PC-9 (cell line): ENCODE measurements around the gene CBX5. TPM values are rescaled to one million over a fixed set of nuclear protein-coding genes. Genes with fewer than 3 reads are reported as not detected.

Source experiments
- BruUV-seq: library from RNA; stranded (reverse); fragments of 400-500 nt; replicated peaks from 2 replicates; lab custom pipeline; 2021; lab: Mats Ljungman, UMichigan
- CTCF ChIA-PET: fragments of 300-600 bp; sonication (Branson Sonifier 250); formaldehyde crosslinking; loops from one replicate; lab custom pipeline; 2022; ENCODE audit warnings: antibody characterized with exemption; lab: Charles Lee
- POLR2A ChIA-PET: fragments of 300-600 bp; sonication (Branson Sonifier 250); formaldehyde crosslinking; loops from one replicate; lab custom pipeline; 2022; ENCODE audit warnings: antibody characterized with exemption; ENCODE audit not compliant: unreplicated experiment; lab: Charles Lee
- DNase-seq, 2 experiments: peaks; one replicate each; pipeline versions ENCODE4 v3.0.0 to v3.0.0-alpha.2; 2015 to 2022; ENCODE audit warnings: mixed read lengths in 1 of 2
- H2AFZ ChIP-seq: fragments of 200-600 bp; sonication (generic); 2 replicates; pipeline ENCODE4 v1.8.1; 2017; ENCODE audit warnings: antibody characterized with exemption
- H3F3A ChIP-seq: fragments of 200-600 bp; sonication (generic); 2 replicates; pipeline ENCODE4 v1.8.1; 2017; ENCODE audit warnings: antibody characterized with exemption, mild to moderate bottlenecking, low read depth; ENCODE audit not compliant: insufficient read depth
- H3K27ac ChIP-seq: fragments of 200-600 bp; sonication (generic); 2 replicates; pipeline ENCODE4 v1.6.1; 2016; ENCODE audit warnings: mixed run types
- H3K27me3 ChIP-seq: fragments of 200-600 bp; sonication (generic); 2 replicates; pipeline ENCODE4 v1.6.1; 2016; ENCODE audit warnings: low read depth, mixed run types; ENCODE audit not compliant: insufficient read depth
- H3K36me3 ChIP-seq: fragments of 200-600 bp; sonication (generic); 2 replicates; pipeline ENCODE4 v1.6.1; 2016; ENCODE audit warnings: low read depth, mixed run types
- H3K4me1 ChIP-seq: fragments of 200-600 bp; sonication (generic); replicated peaks from 2 replicates; pipeline ENCODE4 v1.6.1; 2016; ENCODE audit warnings: mixed run types; ENCODE audit not compliant: insufficient read depth
- H3K4me2 ChIP-seq: fragments of 200-600 bp; sonication (generic); 2 replicates; pipeline ENCODE4 v1.6.1; 2017; ENCODE audit warnings: mixed run types
- H3K4me3 ChIP-seq: fragments of 200-600 bp; sonication (generic); 2 replicates; pipeline ENCODE4 v1.6.1; 2016; ENCODE audit warnings: mixed run types
- H3K79me2 ChIP-seq: fragments of 200-600 bp; sonication (generic); 2 replicates; pipeline ENCODE4 v1.6.1; 2017; ENCODE audit warnings: low read depth, mixed run types
- H3K9me2 ChIP-seq: fragments of 200-600 bp; sonication (generic); 2 replicates; pipeline ENCODE4 v1.8.1; 2017; ENCODE audit warnings: mild to moderate bottlenecking; ENCODE audit not compliant: insufficient read depth
- H3K9me3 ChIP-seq: fragments of 200-600 bp; sonication (generic); 2 replicates; pipeline ENCODE4 v1.8.1; 2016; ENCODE audit warnings: low read depth; ENCODE audit not compliant: insufficient read depth
- H4K20me1 ChIP-seq: fragments of 200-600 bp; sonication (generic); 2 replicates; pipeline ENCODE4 v1.8.1; 2017; ENCODE audit not compliant: insufficient read depth
- EZH2 ChIP-seq: fragments of 200-600 bp; sonication (generic); IDR thresholded peaks from 2 replicates; pipeline ENCODE4 v1.8.0; 2017; ENCODE audit warnings: antibody characterized with exemption, low read depth
- intact Hi-C: fragments of 100-400 bp; cut with micrococcal nuclease; formaldehyde crosslinking; loops from one replicate; pipeline ENCODE4 v1.10.0; 2022; ENCODE audit not compliant: unreplicated experiment
- total RNA-seq: library from RNA; stranded (reverse); gene quantifications from 2 replicates; pipeline ENCODE4 v1.2.3, GENCODE V29; 2021
- TF ChIP-seq, protein P1 (sequence below): fragments of 200-600 bp; sonication (generic); conservative IDR thresholded peaks from 2 replicates; pipeline ENCODE4 v1.6.1; 2017; ENCODE audit warnings: mixed run types, antibody characterized with exemption, mild to moderate bottlenecking, moderate library complexity

The CBX5 gene
- total RNA-seq, 1 experiment from 2014 or later = 154 TPM

DNA sequence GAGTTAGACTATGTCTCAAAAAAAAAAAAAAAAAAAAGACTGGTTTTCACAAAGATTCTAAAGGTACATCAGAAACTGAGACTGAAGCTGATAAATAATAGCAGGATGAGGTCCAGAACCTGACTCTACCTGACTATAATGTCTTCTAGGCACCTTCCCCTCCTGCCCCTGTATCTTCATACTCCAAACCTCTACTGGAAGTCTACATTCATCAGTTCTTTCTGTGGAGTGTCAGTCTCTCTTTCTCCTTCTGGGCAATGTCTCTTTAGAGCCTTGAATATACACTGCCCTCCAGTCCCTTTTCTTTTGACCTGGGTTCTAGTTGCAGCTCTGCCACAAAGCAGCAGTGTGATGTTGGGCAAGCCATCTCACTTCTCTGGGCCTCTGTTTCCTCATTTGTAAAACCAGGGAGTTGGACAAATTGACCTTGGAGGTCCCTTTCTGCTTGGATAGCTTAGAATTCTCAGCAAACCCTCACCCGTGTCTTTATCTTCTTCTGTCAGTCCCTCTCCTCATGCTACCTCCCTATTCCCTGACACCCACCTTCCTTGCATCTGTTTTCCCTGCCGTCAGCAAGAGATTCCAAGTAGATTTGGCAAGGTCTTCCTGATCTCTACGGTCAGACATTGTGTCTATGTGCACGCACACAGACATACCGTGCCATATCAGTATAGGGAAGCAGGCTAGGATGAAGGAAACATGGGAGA, 16.6 kb upstream of the CBX5 start:
- Histone ChIP-seq H3K9me3 (no peaks in the 10 kb centered on the region), H3K36me3 (no peaks in the 10 kb centered on the region), H4K20me1 (no peaks in the 10 kb centered on the region), H3K27me3 (no peaks in the 10 kb centered on the region), H3F3A (peaks cover 27% of the 10 kb centered on the region), H3K4me3 (no peak overlapping the region), H3K4me1 (peaks cover 23% of the 10 kb centered on the region), H3K4me2 (no peak overlapping the region), H3K9me2 (no peaks in the 10 kb centered on the region), H3K27ac (no peak overlapping the region), H2AFZ (no peak overlapping the region), H3K79me2 (no peaks in the 10 kb centered on the region)
- TF ChIP-seq EZH2 = no peak
- TF ChIP-seq, protein P1, sequence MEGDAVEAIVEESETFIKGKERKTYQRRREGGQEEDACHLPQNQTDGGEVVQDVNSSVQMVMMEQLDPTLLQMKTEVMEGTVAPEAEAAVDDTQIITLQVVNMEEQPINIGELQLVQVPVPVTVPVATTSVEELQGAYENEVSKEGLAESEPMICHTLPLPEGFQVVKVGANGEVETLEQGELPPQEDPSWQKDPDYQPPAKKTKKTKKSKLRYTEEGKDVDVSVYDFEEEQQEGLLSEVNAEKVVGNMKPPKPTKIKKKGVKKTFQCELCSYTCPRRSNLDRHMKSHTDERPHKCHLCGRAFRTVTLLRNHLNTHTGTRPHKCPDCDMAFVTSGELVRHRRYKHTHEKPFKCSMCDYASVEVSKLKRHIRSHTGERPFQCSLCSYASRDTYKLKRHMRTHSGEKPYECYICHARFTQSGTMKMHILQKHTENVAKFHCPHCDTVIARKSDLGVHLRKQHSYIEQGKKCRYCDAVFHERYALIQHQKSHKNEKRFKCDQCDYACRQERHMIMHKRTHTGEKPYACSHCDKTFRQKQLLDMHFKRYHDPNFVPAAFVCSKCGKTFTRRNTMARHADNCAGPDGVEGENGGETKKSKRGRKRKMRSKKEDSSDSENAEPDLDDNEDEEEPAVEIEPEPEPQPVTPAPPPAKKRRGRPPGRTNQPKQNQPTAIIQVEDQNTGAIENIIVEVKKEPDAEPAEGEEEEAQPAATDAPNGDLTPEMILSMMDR = no peak
- ChIA-PET CTCF (interaction anchor here (0.6 to 3.7 kb wide), 4 partner anchors 21 to 72 kb away, joined by 3 to 33 read pairs (median 4); partner anchors contain the start of gene COPZ1), POLR2A (interaction anchor here (0.5 to 0.6 kb wide), 2 partner anchors 22 to 36 kb away, joined by 4 to 8 read pairs; no protein-coding TSS in a partner anchor)
- intact Hi-C loops = no loop called here
- no TSS peak for BruUV-seq
- DNase-seq = no peak

DNA sequence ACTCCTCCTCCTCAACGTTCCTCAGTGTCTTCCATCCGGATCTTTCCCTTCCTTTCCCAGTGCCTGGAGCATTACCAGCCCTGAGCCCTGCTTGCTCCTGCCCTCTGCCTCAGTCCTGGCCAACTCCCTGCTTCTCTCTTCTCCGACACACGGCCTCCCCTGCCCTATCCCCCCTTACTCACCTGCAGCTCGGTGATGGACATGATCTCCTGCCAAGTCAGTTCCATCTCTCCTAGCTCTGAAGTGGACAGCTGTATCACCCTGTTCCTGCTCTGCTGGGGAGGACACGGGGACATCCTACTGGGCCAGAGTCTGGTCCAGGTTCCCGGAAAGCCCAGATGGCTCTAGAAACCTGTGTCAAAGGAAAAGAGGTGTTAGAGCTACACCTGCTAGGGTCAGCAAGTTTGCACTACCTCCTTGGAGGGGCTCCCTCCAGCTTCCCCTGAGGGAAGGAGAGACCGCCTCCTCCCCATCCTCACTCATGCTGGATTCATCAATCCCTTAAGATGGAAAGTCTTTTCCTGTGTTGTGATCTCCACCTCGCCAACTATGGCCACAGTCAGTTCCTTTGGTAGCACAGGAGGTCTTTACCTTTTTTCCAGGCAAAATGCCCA, 15.1 kb upstream of the CBX5 start:
- no peak overlapping the region for H3K27ac ChIP-seq
- no peak overlapping the region for H3K4me3 ChIP-seq
- no peaks in the 10 kb centered on the region for H3K9me2 ChIP-seq
- CTCF ChIA-PET = interaction anchor here (3.7 kb wide), 1 partner anchor 30 kb away, joined by 33 read pairs; the partner anchor contains the start of gene COPZ1
- no peak for DNase-seq
- H3K4me2 ChIP-seq = no peak overlapping the region
- no peaks in the 10 kb centered on the region for H3K9me3 ChIP-seq
- no TSS peak for BruUV-seq
- peaks cover 8% of the 10 kb centered on the region for H3K4me1 ChIP-seq
- H2AFZ ChIP-seq = no peak overlapping the region
- H3K27me3 ChIP-seq = no peaks in the 10 kb centered on the region
- no peaks in the 10 kb centered on the region for H4K20me1 ChIP-seq
- H3F3A ChIP-seq = peaks cover 25% of the 10 kb centered on the region
- TF ChIP-seq, protein P1 = no peak
- TF ChIP-seq EZH2 = no peak
- intact Hi-C loops = loop anchor here (1.0 to 2.0 kb wide), 2 partner anchors 29 to 64 kb away; no protein-coding TSS in a partner anchor
- H3K36me3 ChIP-seq = no peaks in the 10 kb centered on the region
- POLR2A ChIA-PET = no interaction called here
- H3K79me2 ChIP-seq = no peaks in the 10 kb centered on the region

DNA sequence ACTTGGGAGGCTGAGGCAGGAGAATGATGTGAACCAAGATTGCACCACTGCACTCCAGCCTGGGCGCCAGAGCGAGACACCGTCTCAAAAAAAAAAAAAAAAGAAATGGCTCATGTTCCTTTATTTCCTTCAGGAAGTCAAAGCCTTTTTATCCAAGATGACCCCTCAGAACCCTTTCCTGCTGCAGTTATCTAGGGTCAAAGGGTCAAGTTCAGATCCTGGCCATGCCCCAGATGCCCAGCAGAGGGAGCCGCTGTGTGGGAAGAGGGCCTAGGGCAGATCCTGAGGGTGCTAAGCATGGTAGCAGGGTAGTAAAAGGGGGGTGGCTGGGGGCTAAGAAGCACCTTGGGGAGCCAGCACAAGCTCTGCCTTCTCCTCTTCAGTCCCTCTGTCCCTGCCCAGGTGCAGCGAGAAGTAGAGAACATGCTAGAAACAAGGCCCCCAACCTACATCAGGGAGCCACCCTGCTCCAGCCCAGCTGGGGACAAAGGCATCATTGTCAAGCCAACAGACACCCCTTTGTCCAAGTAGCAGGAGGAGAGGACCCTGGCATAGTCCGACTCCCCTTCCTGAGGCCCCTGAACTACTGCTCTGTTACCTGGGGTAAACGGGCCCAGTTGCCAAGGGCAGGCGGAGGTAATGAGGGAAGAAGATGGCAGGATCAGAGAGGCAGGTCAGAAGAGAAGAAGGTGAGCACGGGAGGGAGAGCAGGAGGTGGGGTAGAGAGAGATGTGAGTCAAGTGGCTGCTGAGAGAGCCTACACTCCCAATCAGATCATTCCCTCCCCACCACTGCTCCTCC, 14.4 kb upstream of the CBX5 start:
- no TSS peak for BruUV-seq
- intact Hi-C loops = loop anchor here (1.0 to 2.0 kb wide), 2 partner anchors 30 to 64 kb away; no protein-coding TSS in a partner anchor
- peaks cover under 1% of the 10 kb centered on the region; the same call in 1 of the 2 replicates for H3K4me1 ChIP-seq
- ChIA-PET CTCF (interaction anchor here (0.6 to 3.7 kb wide), 3 partner anchors 30 to 114 kb away, joined by 3 to 33 read pairs (median 10); partner anchors contain the start of gene COPZ1), POLR2A (no interaction called here)
- H3K4me2 ChIP-seq = no peak overlapping the region
- H3K9me2 ChIP-seq = no peaks in the 10 kb centered on the region
- peaks cover 25% of the 10 kb centered on the region for H3F3A ChIP-seq
- DNase-seq = peak in 1 of 2 experiments; percentile 54
- no peaks in the 10 kb centered on the region for H3K79me2 ChIP-seq
- H3K27ac ChIP-seq = no peak overlapping the region
- no peaks in the 10 kb centered on the region for H3K27me3 ChIP-seq
- H4K20me1 ChIP-seq = no peaks in the 10 kb centered on the region
- no peak overlapping the region for H2AFZ ChIP-seq
- no peaks in the 10 kb centered on the region for H3K9me3 ChIP-seq
- no peak overlapping the region for H3K4me3 ChIP-seq
- no peaks in the 10 kb centered on the region for H3K36me3 ChIP-seq
- TF ChIP-seq EZH2 = no peak
- TF ChIP-seq, protein P1 = peak; percentile 93
